ENCODE data around the gene HOMER3. TPM values are rescaled to one million over a fixed set of nuclear protein-coding genes. Genes with fewer than 3 reads are reported as not detected.

HOMER3 gene
- total and polyA plus RNA-seq, 9 of the 15 experiments (the other 6 are each of a cell fraction or from before 2014, with no cell fraction given): 1.3 to 5.1 (median 3.7) TPM; not detected in 2

GRCh38 chr19:18883526-18884304 is 57.3 kb downstream of the HOMER3 start (continued):
- TF ChIP-seq RNF219 (CRISPR knock-in tag; IDR thresholded peaks at IDR 0.05) (no peak), CREM (IDR thresholded peaks at IDR 0.05; ENCODE audit: low read depth) (no peak; the same call in 1 of the 2 replicates), ZNF12 (CRISPR knock-in tag; IDR thresholded peaks at IDR 0.05) (no peak), MLX (CRISPR knock-in tag; conservative IDR thresholded peaks at IDR 0.05) (no peak), NFIX (CRISPR knock-in tag; IDR thresholded peaks at IDR 0.05; ENCODE audit: low read depth) (no peak), TFE3 (CRISPR knock-in tag; IDR thresholded peaks at IDR 0.05) (no peak), ZBED1 (IDR thresholded peaks at IDR 0.05) (no peak), ELK3 (CRISPR knock-in tag; IDR thresholded peaks at IDR 0.05) (no peak), ZNF707 (CRISPR knock-in tag; conservative IDR thresholded peaks at IDR 0.05) (no peak), RAD51 (IDR thresholded peaks at IDR 0.05; ENCODE audit: borderline replicate concordance, low read depth) (peak; percentile 23; the same call in 1 of the 2 replicates), ZNF436 (CRISPR knock-in tag; IDR thresholded peaks at IDR 0.05) (no peak), THRAP3 (IDR thresholded peaks at IDR 0.05; ENCODE audit: borderline replicate concordance) (no peak), ZNF311 (CRISPR knock-in tag; IDR thresholded peaks at IDR 0.05) (no peak), TAF1 (IDR thresholded peaks at IDR 0.05; ENCODE audit: control insufficient read depth, extremely low read depth, insufficient read depth, low read length, severe bottlenecking) (no peak), MTA2 (IDR thresholded peaks at IDR 0.05; ENCODE audit: low read depth) (no peak)
- TF ChIP-seq, protein P1, sequence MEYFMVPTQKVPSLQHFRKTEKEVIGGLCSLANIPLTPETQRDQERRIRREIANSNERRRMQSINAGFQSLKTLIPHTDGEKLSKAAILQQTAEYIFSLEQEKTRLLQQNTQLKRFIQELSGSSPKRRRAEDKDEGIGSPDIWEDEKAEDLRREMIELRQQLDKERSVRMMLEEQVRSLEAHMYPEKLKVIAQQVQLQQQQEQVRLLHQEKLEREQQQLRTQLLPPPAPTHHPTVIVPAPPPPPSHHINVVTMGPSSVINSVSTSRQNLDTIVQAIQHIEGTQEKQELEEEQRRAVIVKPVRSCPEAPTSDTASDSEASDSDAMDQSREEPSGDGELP (CRISPR knock-in tag; IDR thresholded peaks at IDR 0.05; ENCODE audit: borderline replicate concordance): no peak; the same call in 1 of the 2 replicates
- TF ChIP-seq, protein P2, sequence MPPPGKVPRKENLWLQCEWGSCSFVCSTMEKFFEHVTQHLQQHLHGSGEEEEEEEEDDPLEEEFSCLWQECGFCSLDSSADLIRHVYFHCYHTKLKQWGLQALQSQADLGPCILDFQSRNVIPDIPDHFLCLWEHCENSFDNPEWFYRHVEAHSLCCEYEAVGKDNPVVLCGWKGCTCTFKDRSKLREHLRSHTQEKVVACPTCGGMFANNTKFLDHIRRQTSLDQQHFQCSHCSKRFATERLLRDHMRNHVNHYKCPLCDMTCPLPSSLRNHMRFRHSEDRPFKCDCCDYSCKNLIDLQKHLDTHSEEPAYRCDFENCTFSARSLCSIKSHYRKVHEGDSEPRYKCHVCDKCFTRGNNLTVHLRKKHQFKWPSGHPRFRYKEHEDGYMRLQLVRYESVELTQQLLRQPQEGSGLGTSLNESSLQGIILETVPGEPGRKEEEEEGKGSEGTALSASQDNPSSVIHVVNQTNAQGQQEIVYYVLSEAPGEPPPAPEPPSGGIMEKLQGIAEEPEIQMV (tag; conservative IDR thresholded peaks at IDR 0.05; ENCODE audit: low read depth): no peak
- TF ChIP-seq, protein P3, sequence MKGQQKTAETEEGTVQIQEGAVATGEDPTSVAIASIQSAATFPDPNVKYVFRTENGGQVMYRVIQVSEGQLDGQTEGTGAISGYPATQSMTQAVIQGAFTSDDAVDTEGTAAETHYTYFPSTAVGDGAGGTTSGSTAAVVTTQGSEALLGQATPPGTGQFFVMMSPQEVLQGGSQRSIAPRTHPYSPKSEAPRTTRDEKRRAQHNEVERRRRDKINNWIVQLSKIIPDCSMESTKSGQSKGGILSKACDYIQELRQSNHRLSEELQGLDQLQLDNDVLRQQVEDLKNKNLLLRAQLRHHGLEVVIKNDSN (CRISPR knock-in tag; IDR thresholded peaks at IDR 0.05): peak; percentile 78
